OCI-LY7 (cell line): ENCODE results near the gene STOX2.

Source experiments
- EZH2phosphoT487 ChIP-seq: fragments of 200-600 bp; sonication (generic); IDR thresholded peaks from 2 replicates; pipeline ENCODE4 v1.6.1; 2018; ENCODE audit warnings: low read depth, borderline replicate concordance, mild to moderate bottlenecking, mixed run types, antibody characterized with exemption, low read length, moderate library complexity, mixed read lengths
- TF ChIP-seq, protein P1 (sequence below): fragments of 200-600 bp; sonication (generic); conservative IDR thresholded peaks from 2 replicates; pipeline ENCODE4 v1.5.1; 2014; ENCODE audit warnings: mild to moderate bottlenecking, antibody characterized with exemption, low read length, moderate library complexity, mixed read lengths

DNA sequence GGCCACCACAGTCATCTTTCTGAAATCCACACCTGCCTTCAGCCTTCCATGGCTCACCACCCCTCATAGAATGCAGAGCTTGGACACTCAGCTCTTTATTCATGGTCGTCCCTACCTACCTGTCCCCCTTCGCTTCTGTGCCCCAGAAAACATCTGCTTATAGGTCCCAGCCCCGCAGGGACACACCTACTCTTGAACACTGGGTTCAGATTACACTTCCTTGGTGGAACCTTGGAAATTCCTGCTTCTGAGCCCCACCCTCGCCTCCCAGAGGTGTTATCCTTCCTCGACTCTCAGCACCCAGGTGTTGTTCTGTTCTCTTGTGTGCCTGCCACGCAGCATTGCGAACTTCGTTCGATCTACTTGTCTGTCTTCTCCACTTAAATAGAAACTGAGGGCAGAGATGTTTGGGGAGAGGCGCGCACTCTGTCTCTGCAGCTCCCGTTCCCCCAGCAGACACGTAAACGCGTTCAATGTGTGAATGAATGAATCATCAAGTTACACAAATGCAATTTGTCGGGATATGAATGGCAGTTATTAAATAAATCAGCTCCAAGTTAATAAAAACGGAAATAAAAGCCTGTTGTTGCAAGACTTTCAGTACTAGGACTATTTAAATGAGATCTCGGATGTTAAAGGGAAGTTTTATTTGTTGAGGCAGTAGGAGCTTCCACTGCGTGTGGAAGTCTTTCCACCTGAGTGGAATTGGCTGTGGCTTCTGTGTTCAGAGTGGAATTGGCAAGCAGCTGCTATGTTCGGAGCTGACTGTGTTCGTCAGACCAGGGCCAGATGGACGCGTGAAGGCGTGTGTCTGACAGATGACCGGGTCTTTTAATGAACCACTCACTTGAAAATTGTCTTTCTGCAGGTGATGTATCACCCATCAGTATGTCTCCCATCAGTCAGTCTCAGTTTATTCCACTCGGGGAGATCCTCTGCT is 95.6 kb downstream of the STOX2 start:
- TF ChIP-seq, protein P1, sequence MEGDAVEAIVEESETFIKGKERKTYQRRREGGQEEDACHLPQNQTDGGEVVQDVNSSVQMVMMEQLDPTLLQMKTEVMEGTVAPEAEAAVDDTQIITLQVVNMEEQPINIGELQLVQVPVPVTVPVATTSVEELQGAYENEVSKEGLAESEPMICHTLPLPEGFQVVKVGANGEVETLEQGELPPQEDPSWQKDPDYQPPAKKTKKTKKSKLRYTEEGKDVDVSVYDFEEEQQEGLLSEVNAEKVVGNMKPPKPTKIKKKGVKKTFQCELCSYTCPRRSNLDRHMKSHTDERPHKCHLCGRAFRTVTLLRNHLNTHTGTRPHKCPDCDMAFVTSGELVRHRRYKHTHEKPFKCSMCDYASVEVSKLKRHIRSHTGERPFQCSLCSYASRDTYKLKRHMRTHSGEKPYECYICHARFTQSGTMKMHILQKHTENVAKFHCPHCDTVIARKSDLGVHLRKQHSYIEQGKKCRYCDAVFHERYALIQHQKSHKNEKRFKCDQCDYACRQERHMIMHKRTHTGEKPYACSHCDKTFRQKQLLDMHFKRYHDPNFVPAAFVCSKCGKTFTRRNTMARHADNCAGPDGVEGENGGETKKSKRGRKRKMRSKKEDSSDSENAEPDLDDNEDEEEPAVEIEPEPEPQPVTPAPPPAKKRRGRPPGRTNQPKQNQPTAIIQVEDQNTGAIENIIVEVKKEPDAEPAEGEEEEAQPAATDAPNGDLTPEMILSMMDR = no peak
- TF ChIP-seq EZH2phosphoT487 = no peak
